H9 (cell line): ENCODE measurements around the gene PLCG1. TPM values are rescaled to one million over a fixed set of nuclear protein-coding genes. Genes with fewer than 3 reads are reported as not detected.

Source experiments
- DNase-seq: peaks from one replicate; pipeline ENCODE4 v3.0.0-alpha.2; 2017
- H2AFZ ChIP-seq: one replicate; pipeline ENCODE4 v1.6.1; 2013; ENCODE audit warnings: mild to moderate bottlenecking, low read length, control low read depth, moderate library complexity
- H2AK5ac ChIP-seq: 2 replicates; pipeline ENCODE4 v1.6.1; 2013; ENCODE audit warnings: low read length, control low read depth, mixed read lengths; ENCODE audit not compliant: insufficient read length
- H2BK120ac ChIP-seq: one replicate; pipeline ENCODE4 v1.6.1; 2013; ENCODE audit warnings: low read depth, mild to moderate bottlenecking, low read length, control low read depth, inconsistent platforms; ENCODE audit not compliant: poor library complexity, severe bottlenecking
- H2BK12ac ChIP-seq: 2 replicates; pipeline ENCODE4 v1.6.1; 2013; ENCODE audit warnings: low read length, control low read depth, mixed read lengths, low read depth; ENCODE audit not compliant: insufficient read length
- H2BK15ac ChIP-seq: 2 replicates; pipeline ENCODE4 v1.6.1; 2013; ENCODE audit warnings: low read depth, low read length, control low read depth
- H2BK20ac ChIP-seq: one replicate; pipeline ENCODE4 v1.6.1; 2013; ENCODE audit warnings: low read depth, mild to moderate bottlenecking, low read length, control low read depth, inconsistent platforms; ENCODE audit not compliant: poor library complexity, severe bottlenecking
- H2BK5ac ChIP-seq: 2 replicates; pipeline ENCODE4 v1.6.1; 2013; ENCODE audit warnings: low read length, control low read depth, mixed read lengths; ENCODE audit not compliant: insufficient read length
- H3K14ac ChIP-seq: 2 replicates; pipeline ENCODE4 v1.6.1; 2013; ENCODE audit warnings: low read length, control low read depth; ENCODE audit not compliant: insufficient read depth
- H3K18ac ChIP-seq: 2 replicates; pipeline ENCODE4 v1.6.1; 2013; ENCODE audit warnings: low read depth, mild to moderate bottlenecking, mixed read lengths, low read length, control low read depth; ENCODE audit not compliant: insufficient read length
- H3K23ac ChIP-seq: 2 replicates; pipeline ENCODE4 v1.6.1; 2013; ENCODE audit warnings: low read length, control low read depth, mixed read lengths, low read depth; ENCODE audit not compliant: insufficient read length
- H3K23me2 ChIP-seq: 2 replicates; pipeline ENCODE4 v1.6.1; 2013; ENCODE audit warnings: low read depth, mild to moderate bottlenecking, mixed read lengths, low read length, control low read depth; ENCODE audit not compliant: insufficient read length, poor library complexity, severe bottlenecking
- H3K27ac ChIP-seq: 2 replicates; pipeline ENCODE4 v1.5.1; 2013; ENCODE audit warnings: low read length, control low read depth, mixed read lengths, low read depth; ENCODE audit not compliant: insufficient read length
- H3K27me3 ChIP-seq: 2 replicates; pipeline ENCODE4 v1.6.1; 2013; ENCODE audit warnings: low read length, control low read depth, inconsistent platforms; ENCODE audit not compliant: insufficient read depth
- H3K4ac ChIP-seq: 2 replicates; pipeline ENCODE4 v1.6.1; 2013; ENCODE audit warnings: low read depth, mild to moderate bottlenecking, control low read depth, inconsistent platforms, low read length, moderate library complexity
- H3K4me1 ChIP-seq: 2 replicates; pipeline ENCODE4 v1.6.1; 2013; ENCODE audit warnings: low read length, control low read depth, inconsistent platforms; ENCODE audit not compliant: insufficient read depth
- H3K4me2 ChIP-seq: 2 replicates; pipeline ENCODE4 v1.6.1; 2013; ENCODE audit warnings: low read length, control low read depth, mixed read lengths; ENCODE audit not compliant: insufficient read length, insufficient read depth
- H3K56ac ChIP-seq: 2 replicates; pipeline ENCODE4 v1.6.1; 2013; ENCODE audit warnings: low read depth, mild to moderate bottlenecking, mixed read lengths, low read length, control low read depth; ENCODE audit not compliant: insufficient read length
- H3K79me1 ChIP-seq: 2 replicates; pipeline ENCODE4 v1.6.1; 2013; ENCODE audit warnings: low read depth, mild to moderate bottlenecking, moderate library complexity, low read length, control low read depth, inconsistent platforms; ENCODE audit not compliant: insufficient read depth, poor library complexity, severe bottlenecking
- H3K79me2 ChIP-seq: 2 replicates; pipeline ENCODE4 v1.6.1; 2013; ENCODE audit warnings: low read length, control low read depth, inconsistent platforms; ENCODE audit not compliant: insufficient read depth
- H3K9ac ChIP-seq: 2 replicates; pipeline ENCODE4 v1.6.1; 2013; ENCODE audit warnings: low read length, control low read depth, mixed read lengths; ENCODE audit not compliant: insufficient read length; ENCODE audit errors: extremely low read depth
- H3K9me3 ChIP-seq: one replicate; pipeline ENCODE4 v1.6.1; 2013; ENCODE audit warnings: low read depth, low read length, inconsistent platforms; ENCODE audit not compliant: control insufficient read depth
- H3T11ph ChIP-seq: one replicate; pipeline ENCODE4 v1.6.1; 2013; ENCODE audit warnings: mild to moderate bottlenecking, low read length, control low read depth, inconsistent platforms
- H4K20me1 ChIP-seq: one replicate; pipeline ENCODE4 v1.6.1; 2013; ENCODE audit not compliant: control insufficient read depth, insufficient read length, insufficient read depth
- H4K5ac ChIP-seq: 2 replicates; pipeline ENCODE4 v1.6.1; 2013; ENCODE audit warnings: low read depth, mild to moderate bottlenecking, mixed read lengths, low read length, control low read depth; ENCODE audit not compliant: insufficient read length
- H4K8ac ChIP-seq: replicated peaks from 2 replicates; pipeline ENCODE4 v1.6.1; 2013; ENCODE audit warnings: low read length, control low read depth, mixed read lengths, low read depth; ENCODE audit not compliant: insufficient read length
- H4K91ac ChIP-seq: 2 replicates; pipeline ENCODE4 v1.6.1; 2013; ENCODE audit warnings: low read depth, mild to moderate bottlenecking, moderate library complexity, mixed read lengths, low read length, control low read depth; ENCODE audit not compliant: insufficient read length
- H3K27ac Mint-ChIP-seq, 3 experiments: 2 replicates in 2 of 3; 3 replicates in 1 of 3; pipeline ENCODE4 v1.8.0; 2020 to 2021; ENCODE audit warnings: mixed read lengths in 3 of 3, mild to moderate bottlenecking in 1 of 3, moderate library complexity in 1 of 3
- H3K27me3 Mint-ChIP-seq: 2 replicates; pipeline ENCODE4 v1.8.0; 2021; ENCODE audit warnings: low read depth, mild to moderate bottlenecking, moderate library complexity, mixed read lengths
- H3K36me3 Mint-ChIP-seq, 3 experiments: 2 replicates in 2 of 3; 3 replicates in 1 of 3; pipeline ENCODE4 v1.8.0; 2020 to 2021; ENCODE audit warnings: low read depth in 3 of 3, mixed read lengths in 3 of 3; ENCODE audit not compliant: insufficient read depth in 1 of 3
- H3K4me1 Mint-ChIP-seq, 2 experiments: 2 replicates each; pipeline ENCODE4 v1.8.0; 2020; ENCODE audit warnings: mixed read lengths in 2 of 2
- H3K4me3 Mint-ChIP-seq, 2 experiments: 2 replicates in 1 of 2; 3 replicates in 1 of 2; pipeline ENCODE4 v1.8.0; 2020 to 2021; ENCODE audit warnings: mild to moderate bottlenecking in 2 of 2, mixed read lengths in 2 of 2, moderate library complexity in 1 of 2
- H3K9me3 Mint-ChIP-seq, 2 experiments: 2 replicates in 1 of 2; 3 replicates in 1 of 2; pipeline ENCODE4 v1.8.0; 2020; ENCODE audit warnings: mild to moderate bottlenecking in 2 of 2, mixed read lengths in 2 of 2, moderate library complexity in 1 of 2
- WGBS: extraction: QIAGEN DNeasy Blood & Tissue Kit; methylation state at CpG from one replicate; pipeline ENCODE4 v1.1.7; 2013; ENCODE audit warnings: missing lambda C conversion rate, low lambda C conversion rate, mixed read lengths; ENCODE audit not compliant: insufficient read length; ENCODE audit errors: extremely low coverage; 5-methylcytosine and 5-hydroxymethylcytosine counted together
- total RNA-seq: library from RNA; stranded (reverse); gene quantifications from 2 replicates; pipeline ENCODE4 v1.2.1, GENCODE V29; 2021
- TF ChIP-seq, protein P1 (sequence below): fragments of 200-600 bp; sonication (generic); conservative IDR thresholded peaks from 3 replicates; pipeline ENCODE4 v1.8.0; 2021; ENCODE audit warnings: antibody characterized with exemption, mild to moderate bottlenecking

The PLCG1 gene
- total RNA-seq, 1 experiment from 2014 or later = 171 TPM

DNA sequence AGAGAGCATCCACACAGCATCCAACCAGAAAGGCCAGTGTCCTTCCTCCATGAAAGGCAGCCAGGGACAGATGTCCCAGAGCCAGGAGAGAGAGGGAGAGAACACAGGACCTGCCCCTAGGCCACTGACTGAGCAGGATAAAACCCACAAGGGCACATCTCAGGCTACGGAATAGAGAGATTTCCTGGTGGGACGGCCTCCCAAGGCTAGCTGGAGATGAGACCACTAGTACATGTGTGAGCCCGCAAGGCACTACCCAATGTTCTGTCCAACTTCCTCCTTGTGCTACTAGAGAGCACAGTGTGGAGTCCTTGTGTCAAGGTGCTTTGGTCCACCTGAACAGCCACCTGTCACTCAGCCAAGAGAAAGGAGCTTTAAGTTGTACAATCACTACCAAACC is 44.2 kb downstream of the PLCG1 start:
- peak; percentile 15 for DNase-seq
- Histone ChIP-seq H3K23me2 (no peaks in the 10 kb centered on the region), H2BK120ac (no peak overlapping the region), H3K18ac (no peak overlapping the region), H3K23ac (no peak overlapping the region), H2AK5ac (no peak overlapping the region), H3K27me3 (no peaks in the 10 kb centered on the region), H3K79me1 (no peaks in the 10 kb centered on the region), H3K4me2 (no peak overlapping the region), H4K8ac (no peak overlapping the region), H3K56ac (no peak overlapping the region), H2AFZ (no peak overlapping the region), H4K91ac (no peak overlapping the region), H3K79me2 (no peaks in the 10 kb centered on the region), H3T11ph (no peak overlapping the region), H4K20me1 (no peaks in the 10 kb centered on the region), H3K9me3 (no peaks in the 10 kb centered on the region), H2BK15ac (no peak overlapping the region), H2BK20ac (no peak overlapping the region), H2BK12ac (no peak overlapping the region), H3K14ac (no peak overlapping the region), H4K5ac (no peak overlapping the region), H3K27ac (no peak overlapping the region), H2BK5ac (no peak overlapping the region), H3K9ac (no peak overlapping the region), H3K4ac (no peak overlapping the region), H3K4me1 (peaks cover 3% of the 10 kb centered on the region; the same call in 1 of the 2 replicates)
- Mint-ChIP-seq H3K4me1 (peaks cover 19 to 22% of the 10 kb centered on the region in 2 experiments), H3K27ac (no peak overlapping the region; a peak in 1 of 7 replicates), H3K9me3 (no peaks in the 10 kb centered on the region), H3K4me3 (no peak overlapping the region), H3K27me3 (no peaks in the 10 kb centered on the region), H3K36me3 (peaks cover 2 to 19% (median 3%) of the 10 kb centered on the region in 3 experiments; a peak in 5 of 7 replicates)
- TF ChIP-seq, protein P1, sequence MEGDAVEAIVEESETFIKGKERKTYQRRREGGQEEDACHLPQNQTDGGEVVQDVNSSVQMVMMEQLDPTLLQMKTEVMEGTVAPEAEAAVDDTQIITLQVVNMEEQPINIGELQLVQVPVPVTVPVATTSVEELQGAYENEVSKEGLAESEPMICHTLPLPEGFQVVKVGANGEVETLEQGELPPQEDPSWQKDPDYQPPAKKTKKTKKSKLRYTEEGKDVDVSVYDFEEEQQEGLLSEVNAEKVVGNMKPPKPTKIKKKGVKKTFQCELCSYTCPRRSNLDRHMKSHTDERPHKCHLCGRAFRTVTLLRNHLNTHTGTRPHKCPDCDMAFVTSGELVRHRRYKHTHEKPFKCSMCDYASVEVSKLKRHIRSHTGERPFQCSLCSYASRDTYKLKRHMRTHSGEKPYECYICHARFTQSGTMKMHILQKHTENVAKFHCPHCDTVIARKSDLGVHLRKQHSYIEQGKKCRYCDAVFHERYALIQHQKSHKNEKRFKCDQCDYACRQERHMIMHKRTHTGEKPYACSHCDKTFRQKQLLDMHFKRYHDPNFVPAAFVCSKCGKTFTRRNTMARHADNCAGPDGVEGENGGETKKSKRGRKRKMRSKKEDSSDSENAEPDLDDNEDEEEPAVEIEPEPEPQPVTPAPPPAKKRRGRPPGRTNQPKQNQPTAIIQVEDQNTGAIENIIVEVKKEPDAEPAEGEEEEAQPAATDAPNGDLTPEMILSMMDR = no peak
- WGBS = no CpG with 5 or more reads among the region's 3 CpGs
